ENCODE data around the gene MEIS1. TPM values are rescaled to one million over a fixed set of nuclear protein-coding genes. Genes with fewer than 3 reads are reported as not detected.

MEIS1 gene
- total RNA-seq, 2 donors from 2014 or later = 15.4 to 23.7 TPM

DNA sequence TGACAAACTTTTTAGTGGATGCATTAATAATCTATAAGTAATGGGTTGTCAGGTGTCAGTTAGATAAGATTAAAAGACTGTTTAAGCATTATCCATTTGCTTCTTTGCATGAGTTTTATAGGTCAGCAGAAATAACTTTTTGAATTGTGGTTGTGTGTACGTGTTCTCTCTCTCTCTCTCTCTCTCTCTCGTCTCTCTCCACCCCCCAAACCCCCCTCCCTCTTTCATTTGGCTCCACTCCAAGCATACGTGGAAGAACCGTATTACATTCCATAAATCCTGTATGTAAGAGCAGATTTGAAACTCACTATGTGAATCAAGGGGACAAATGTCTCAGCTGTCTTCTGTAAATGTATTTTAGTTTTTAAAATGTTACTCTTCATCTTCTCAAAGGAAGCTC, 120.2 kb downstream of the MEIS1 start:
- no peak for TF ChIP-seq POLR2A (IDR thresholded peaks at IDR 0.05)
- no peak for TF ChIP-seq POLR2AphosphoS5 (IDR thresholded peaks at IDR 0.05)
- TF ChIP-seq, protein P1, sequence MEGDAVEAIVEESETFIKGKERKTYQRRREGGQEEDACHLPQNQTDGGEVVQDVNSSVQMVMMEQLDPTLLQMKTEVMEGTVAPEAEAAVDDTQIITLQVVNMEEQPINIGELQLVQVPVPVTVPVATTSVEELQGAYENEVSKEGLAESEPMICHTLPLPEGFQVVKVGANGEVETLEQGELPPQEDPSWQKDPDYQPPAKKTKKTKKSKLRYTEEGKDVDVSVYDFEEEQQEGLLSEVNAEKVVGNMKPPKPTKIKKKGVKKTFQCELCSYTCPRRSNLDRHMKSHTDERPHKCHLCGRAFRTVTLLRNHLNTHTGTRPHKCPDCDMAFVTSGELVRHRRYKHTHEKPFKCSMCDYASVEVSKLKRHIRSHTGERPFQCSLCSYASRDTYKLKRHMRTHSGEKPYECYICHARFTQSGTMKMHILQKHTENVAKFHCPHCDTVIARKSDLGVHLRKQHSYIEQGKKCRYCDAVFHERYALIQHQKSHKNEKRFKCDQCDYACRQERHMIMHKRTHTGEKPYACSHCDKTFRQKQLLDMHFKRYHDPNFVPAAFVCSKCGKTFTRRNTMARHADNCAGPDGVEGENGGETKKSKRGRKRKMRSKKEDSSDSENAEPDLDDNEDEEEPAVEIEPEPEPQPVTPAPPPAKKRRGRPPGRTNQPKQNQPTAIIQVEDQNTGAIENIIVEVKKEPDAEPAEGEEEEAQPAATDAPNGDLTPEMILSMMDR (IDR thresholded peaks at IDR 0.05) = no peak
- no peak for DNase-seq (ENCODE audit: low spot score)
- H3K36me3 ChIP-seq = no peaks in the 10 kb centered on the region
- intact Hi-C loops (cut with DNase I) = no loop called here
- H3K27me3 ChIP-seq (replicated peaks; ENCODE audit: insufficient read depth) = no peaks in the 10 kb centered on the region
- WGBS = 2% methylated on average over 4 of the region's 4 CpGs
- H3K4me1 ChIP-seq (replicated peaks) = no peaks in the 10 kb centered on the region
- H3K27ac ChIP-seq = peak overlapping the region in 1 of 2 donors; percentile 46
- no peaks in the 10 kb centered on the region for H3K9me3 ChIP-seq
- H3K4me3 ChIP-seq = no peak overlapping the region

DNA sequence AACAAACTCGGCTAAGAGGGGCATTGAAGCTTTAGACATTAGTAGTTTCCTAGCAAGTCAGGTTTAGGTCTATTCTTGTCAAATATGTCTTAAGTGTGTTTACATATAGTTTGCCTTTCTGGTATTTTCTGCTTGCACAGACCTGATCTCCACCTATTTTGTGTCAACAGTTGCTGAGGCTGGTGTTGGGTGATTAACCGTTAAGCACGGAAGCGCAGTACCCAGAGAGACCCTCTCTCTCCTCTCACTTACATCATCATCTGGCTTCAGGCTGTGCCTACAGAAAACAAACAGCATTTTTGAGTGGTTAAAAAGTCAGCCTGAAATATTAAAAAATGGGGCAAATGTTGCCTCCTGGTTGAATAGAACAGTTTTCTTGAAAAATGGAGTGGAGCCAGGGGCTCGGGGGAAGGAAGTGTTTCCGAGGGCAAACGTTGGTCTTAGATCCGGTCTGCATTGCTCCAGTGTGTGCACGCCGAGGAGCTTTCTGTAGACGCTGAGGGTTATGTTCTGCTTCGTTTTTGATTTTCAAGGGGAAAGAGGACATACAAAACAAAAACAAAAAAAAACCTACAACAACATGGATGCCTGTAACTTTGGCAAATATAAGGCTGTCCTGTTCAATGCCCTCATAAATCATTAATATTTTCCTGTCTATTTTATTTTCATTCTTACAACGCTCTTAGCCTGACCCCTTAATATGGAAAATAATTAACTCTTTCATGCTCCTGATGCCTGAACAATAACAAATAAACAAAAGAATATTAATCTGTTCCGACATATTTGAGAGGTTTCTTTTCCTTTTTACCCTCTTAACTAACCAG, 120.8 kb downstream of the MEIS1 start:
- DNase-seq (ENCODE audit: low spot score) = no peak
- 3% methylated on average over 14 of the region's 14 CpGs for WGBS
- Histone ChIP-seq H3K4me3 (no peak overlapping the region), H3K4me1 (replicated peaks) (no peaks in the 10 kb centered on the region), H3K27me3 (replicated peaks; ENCODE audit: insufficient read depth) (no peaks in the 10 kb centered on the region), H3K36me3 (no peaks in the 10 kb centered on the region), H3K27ac (peak overlapping the region; percentile 17 to 46), H3K9me3 (no peaks in the 10 kb centered on the region)
- intact Hi-C loops (cut with DNase I) = no loop called here
- TF ChIP-seq, protein P1 (IDR thresholded peaks at IDR 0.05) = no peak
- no peak for TF ChIP-seq POLR2A (IDR thresholded peaks at IDR 0.05)
- TF ChIP-seq POLR2AphosphoS5 (IDR thresholded peaks at IDR 0.05) = no peak

DNA sequence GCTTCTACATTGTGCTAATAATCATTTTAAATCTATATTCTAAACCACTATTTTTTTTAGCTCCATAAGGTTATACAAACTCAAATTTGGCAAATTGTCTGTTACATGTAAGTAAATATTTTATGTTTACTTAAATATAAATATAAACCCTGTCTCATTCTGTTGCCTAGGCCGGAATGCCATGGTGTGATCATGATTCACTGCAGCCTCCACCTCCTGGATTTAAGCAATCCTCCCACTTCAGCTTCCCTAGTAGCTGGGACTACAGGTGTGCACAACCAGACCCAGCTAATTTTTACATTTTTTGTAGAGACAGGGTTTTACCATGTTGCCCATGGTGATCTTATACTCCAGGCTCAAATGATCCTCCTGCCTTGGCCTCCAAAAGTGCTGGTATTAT, 124.7 kb downstream of the MEIS1 start:
- no peaks in the 10 kb centered on the region for H3K4me1 ChIP-seq (replicated peaks)
- DNase-seq (ENCODE audit: low spot score) = no peak
- no peaks in the 10 kb centered on the region for H3K36me3 ChIP-seq
- H3K27me3 ChIP-seq (replicated peaks; ENCODE audit: insufficient read depth) = no peaks in the 10 kb centered on the region
- no peak for TF ChIP-seq POLR2A (IDR thresholded peaks at IDR 0.05)
- TF ChIP-seq, protein P1 (IDR thresholded peaks at IDR 0.05) = no peak
- TF ChIP-seq POLR2AphosphoS5 (IDR thresholded peaks at IDR 0.05) = no peak
- intact Hi-C loops (cut with DNase I) = no loop called here
- H3K4me3 ChIP-seq = no peak overlapping the region
- 88% methylated on average over 1 of the region's 1 CpG for WGBS
- no peak overlapping the region for H3K27ac ChIP-seq
- H3K9me3 ChIP-seq = no peaks in the 10 kb centered on the region

DNA sequence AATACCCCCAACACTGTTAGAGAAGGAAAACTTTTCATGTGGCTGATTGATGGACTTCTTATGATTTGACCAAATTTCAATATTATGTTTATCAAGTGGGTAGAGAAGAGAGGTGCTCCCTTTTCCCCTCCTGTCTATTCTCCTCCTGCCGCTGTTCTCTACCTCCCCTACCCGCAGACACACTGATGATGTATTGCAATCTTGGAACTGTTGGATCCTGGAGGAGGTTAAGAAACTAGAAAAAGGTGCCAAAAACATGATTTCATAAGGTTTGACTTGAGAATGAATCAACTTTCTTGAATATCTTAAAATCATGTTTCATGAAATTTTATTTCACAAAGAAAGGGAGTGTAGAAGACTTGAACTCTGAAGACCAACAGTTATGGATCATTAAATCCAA, 125.8 kb downstream of the MEIS1 start:
- H3K4me1 ChIP-seq (replicated peaks) = no peaks in the 10 kb centered on the region
- no peaks in the 10 kb centered on the region for H3K27me3 ChIP-seq (replicated peaks; ENCODE audit: insufficient read depth)
- no peak overlapping the region for H3K4me3 ChIP-seq
- DNase-seq (ENCODE audit: low spot score) = no peak
- no peak for TF ChIP-seq POLR2AphosphoS5 (IDR thresholded peaks at IDR 0.05)
- TF ChIP-seq, protein P1 (IDR thresholded peaks at IDR 0.05) = no peak
- TF ChIP-seq POLR2A (IDR thresholded peaks at IDR 0.05) = no peak
- 61% methylated on average over 2 of the region's 2 CpGs for WGBS
- no peak overlapping the region for H3K27ac ChIP-seq
- H3K36me3 ChIP-seq = no peaks in the 10 kb centered on the region
- intact Hi-C loops (cut with DNase I) = no loop called here
- no peaks in the 10 kb centered on the region for H3K9me3 ChIP-seq
